Stimulated activated CD4-positive, alpha-beta T cell treated with anti-CD3 and anti-CD28 coated beads, TNF-alpha, amount 100 ng/mL, for 4 hours (primary cell): ENCODE data around the gene PDS5B.
"Not testable (repeated sequence)": the region's sequence is repeated elsewhere in the genome, so short reads cannot be mapped to it uniquely, and the experiment has no call there.

Experiments used
- DNase-seq, 3 experiments: peaks; one replicate each; pipeline ENCODE4 v3.0.0-alpha.2; 2020; ENCODE audit warnings: low read depth in 3 of 3

Gene PDS5B

GRCh38 chr13:32796754-32797153, 210.5 kb downstream of the PDS5B start:
- no peak for DNase-seq

- no peak for DNase-seq
Observed at GRCh38 chr13:32802159-32802558, 215.9 kb downstream of the PDS5B start.

GRCh38 chr13:32804673-32805230, 218.5 kb downstream of the PDS5B start:
- DNase-seq, result no peak

GRCh38 chr13:32811297-32811800, 225.1 kb downstream of the PDS5B start:
- DNase-seq, result no peak

GRCh38 chr13:32821149-32821688, 235.0 kb downstream of the PDS5B start:
- no peak for DNase-seq

- DNase-seq, result no peak
Observed at GRCh38 chr13:32822771-32823170, 236.5 kb downstream of the PDS5B start.

GRCh38 chr13:32823597-32823996, 237.3 kb downstream of the PDS5B start:
- DNase-seq, result no peak

- no peak for DNase-seq
Observed at GRCh38 chr13:32824061-32824460, 237.8 kb downstream of the PDS5B start.

GRCh38 chr13:32824675-32825074, 238.4 kb downstream of the PDS5B start:
- no peak for DNase-seq

GRCh38 chr13:32825481-32825880, 239.2 kb downstream of the PDS5B start:
- no peak for DNase-seq

- DNase-seq, result not testable (repeated sequence)
Observed at GRCh38 chr13:32826372-32826771, 240.1 kb downstream of the PDS5B start.
